Calu3 (cell line): ENCODE data around the gene PPP1R13L. TPM values are rescaled to one million over a fixed set of nuclear protein-coding genes. Genes with fewer than 3 reads are reported as not detected.
"Not testable (repeated sequence)": the region's sequence is repeated elsewhere in the genome, so short reads cannot be mapped to it uniquely, and the experiment has no call there.

ENCODE experiments used
- BruUV-seq: library from RNA; stranded (reverse); fragments of 400-500 nt; replicated peaks from 2 replicates; lab custom pipeline; 2021; lab: Mats Ljungman, UMichigan
- CTCF ChIA-PET: fragments of 300-600 bp; sonication (Branson Sonifier 250); formaldehyde crosslinking; loops from one replicate; lab custom pipeline; 2022; ENCODE audit warnings: antibody characterized with exemption; lab: Charles Lee
- DNase-seq: peaks from one replicate; pipeline ENCODE4 v3.0.0; 2022
- H3K27ac Mint-ChIP-seq: one replicate; pipeline ENCODE4 v1.8.0; 2022; ENCODE audit warnings: mixed read lengths; ENCODE audit not compliant: unreplicated experiment
- H3K27me3 Mint-ChIP-seq: one replicate; pipeline ENCODE4 v1.8.0; 2022; ENCODE audit warnings: mixed read lengths; ENCODE audit not compliant: unreplicated experiment
- H3K36me3 Mint-ChIP-seq: one replicate; pipeline ENCODE4 v1.8.0; 2022; ENCODE audit warnings: mild to moderate bottlenecking, moderate library complexity, mixed read lengths; ENCODE audit not compliant: insufficient read depth, unreplicated experiment
- H3K4me1 Mint-ChIP-seq: one replicate; pipeline ENCODE4 v1.8.0; 2022; ENCODE audit warnings: mild to moderate bottlenecking, low read depth, mixed read lengths; ENCODE audit not compliant: unreplicated experiment
- H3K4me3 Mint-ChIP-seq: one replicate; pipeline ENCODE4 v1.8.0; 2022; ENCODE audit warnings: mild to moderate bottlenecking, low read depth, moderate library complexity, mixed read lengths; ENCODE audit not compliant: unreplicated experiment
- H3K9me3 Mint-ChIP-seq: one replicate; pipeline ENCODE4 v1.8.0; 2022; ENCODE audit warnings: low read depth, mixed read lengths; ENCODE audit not compliant: unreplicated experiment
- intact Hi-C: fragments of 100-400 bp; cut with micrococcal nuclease; formaldehyde crosslinking; loops from one replicate; pipeline ENCODE4 v1.10.0; 2022; ENCODE audit not compliant: unreplicated experiment
- total RNA-seq: library from RNA; stranded (reverse); gene quantifications from 2 replicates; pipeline ENCODE4 v1.2.3, GENCODE V29; 2022
- TF ChIP-seq, protein P1 (sequence below): fragments of 200-600 bp; IDR thresholded peaks from one replicate; pipeline ENCODE4 v1.8.0; 2022; ENCODE audit warnings: antibody characterized with exemption; ENCODE audit not compliant: unreplicated experiment

Gene PPP1R13L
- total RNA-seq, 1 experiment from 2014 or later = 135 TPM

- H3K4me1 Mint-ChIP-seq = peaks cover 16% of the 10 kb centered on the region
- H3K27me3 Mint-ChIP-seq, DNase-seq, BruUV-seq, H3K4me3 Mint-ChIP-seq, H3K9me3 Mint-ChIP-seq, intact Hi-C loops, H3K27ac Mint-ChIP-seq: not testable (repeated sequence)
- H3K36me3 Mint-ChIP-seq = peaks cover 13% of the 10 kb centered on the region
- CTCF ChIA-PET = interaction anchor here (1.4 kb wide), 1 partner anchor 38 kb away, joined by 3 read pairs; the partner anchor contains the start of gene FOSB
These were observed 25.0 kb upstream of the PPP1R13L start for GRCh38 chr19:45429896-45430295.

DNA sequence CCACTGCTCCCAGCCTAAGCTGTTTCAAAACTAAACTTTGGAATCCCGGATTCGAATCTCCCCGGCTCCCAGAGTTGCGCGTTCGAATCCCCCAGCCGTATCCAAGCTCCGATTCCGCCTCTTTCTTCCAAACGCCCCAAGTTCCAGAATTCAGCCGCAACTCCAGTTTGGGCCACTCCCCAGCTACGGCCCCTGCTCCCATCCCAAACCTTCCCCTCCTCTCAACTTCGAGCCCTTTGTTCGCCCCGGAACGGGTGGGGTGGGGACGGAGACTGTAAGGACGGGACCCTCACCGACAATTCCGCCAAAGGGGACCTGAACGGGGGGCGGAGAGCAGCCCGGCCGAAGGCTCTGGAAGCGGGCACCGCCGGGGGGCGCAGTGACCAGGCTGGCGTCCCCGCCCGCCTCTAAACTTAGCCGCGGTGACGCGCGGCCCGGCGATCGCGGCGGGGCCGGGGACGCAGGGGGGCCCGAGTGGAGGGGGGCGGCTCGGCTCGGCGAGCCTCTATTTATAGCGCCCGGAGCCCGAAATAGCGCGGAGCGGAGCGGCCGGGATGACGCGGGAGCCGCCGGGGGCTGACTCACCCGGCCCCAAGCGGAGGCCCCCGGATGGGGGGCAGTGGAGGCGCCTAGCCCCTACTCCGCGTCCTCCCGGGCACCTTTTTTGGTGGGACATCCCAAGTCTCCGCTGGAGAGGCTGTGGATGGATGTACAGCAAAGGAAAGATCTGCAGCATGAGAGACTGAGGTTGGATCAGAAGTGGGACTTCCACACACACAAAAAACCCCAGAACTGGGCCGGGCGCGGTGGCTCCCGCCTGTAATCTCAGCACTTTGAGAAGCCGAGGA lies 23.7 kb upstream of the PPP1R13L start:
- CTCF ChIA-PET = interaction anchor here (1.0 to 1.3 kb wide), 4 partner anchors 11 to 56 kb away, joined by 3 to 12 read pairs (median 6); partner anchors contain the start of gene PPP1R13L
- intact Hi-C loops = no loop called here
- no TSS peak for BruUV-seq
- peaks cover 25% of the 10 kb centered on the region for H3K4me1 Mint-ChIP-seq
- peak overlapping the region; percentile 75 for H3K4me3 Mint-ChIP-seq
- H3K36me3 Mint-ChIP-seq = peaks cover 23% of the 10 kb centered on the region
- no peaks in the 10 kb centered on the region for H3K27me3 Mint-ChIP-seq
- TF ChIP-seq, protein P1, sequence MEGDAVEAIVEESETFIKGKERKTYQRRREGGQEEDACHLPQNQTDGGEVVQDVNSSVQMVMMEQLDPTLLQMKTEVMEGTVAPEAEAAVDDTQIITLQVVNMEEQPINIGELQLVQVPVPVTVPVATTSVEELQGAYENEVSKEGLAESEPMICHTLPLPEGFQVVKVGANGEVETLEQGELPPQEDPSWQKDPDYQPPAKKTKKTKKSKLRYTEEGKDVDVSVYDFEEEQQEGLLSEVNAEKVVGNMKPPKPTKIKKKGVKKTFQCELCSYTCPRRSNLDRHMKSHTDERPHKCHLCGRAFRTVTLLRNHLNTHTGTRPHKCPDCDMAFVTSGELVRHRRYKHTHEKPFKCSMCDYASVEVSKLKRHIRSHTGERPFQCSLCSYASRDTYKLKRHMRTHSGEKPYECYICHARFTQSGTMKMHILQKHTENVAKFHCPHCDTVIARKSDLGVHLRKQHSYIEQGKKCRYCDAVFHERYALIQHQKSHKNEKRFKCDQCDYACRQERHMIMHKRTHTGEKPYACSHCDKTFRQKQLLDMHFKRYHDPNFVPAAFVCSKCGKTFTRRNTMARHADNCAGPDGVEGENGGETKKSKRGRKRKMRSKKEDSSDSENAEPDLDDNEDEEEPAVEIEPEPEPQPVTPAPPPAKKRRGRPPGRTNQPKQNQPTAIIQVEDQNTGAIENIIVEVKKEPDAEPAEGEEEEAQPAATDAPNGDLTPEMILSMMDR = peak; percentile 69
- H3K9me3 Mint-ChIP-seq = no peaks in the 10 kb centered on the region
- H3K27ac Mint-ChIP-seq = peak overlapping the region; percentile 80
- DNase-seq = peak; percentile 58

GRCh38 chr19:45424191-45425058 lies 19.6 kb upstream of the PPP1R13L start:
- TF ChIP-seq, protein P1 = no peak
- no TSS peak for BruUV-seq
- H3K4me3 Mint-ChIP-seq = peak overlapping the region; percentile 77
- intact Hi-C loops = loop anchor here (2.0 kb wide), 1 partner anchor 20 kb away; the partner anchor contains the start of gene PPP1R13L
- no peaks in the 10 kb centered on the region for H3K27me3 Mint-ChIP-seq
- CTCF ChIA-PET = interaction anchor here (0.7 to 2.1 kb wide), 8 partner anchors 10 to 268 kb away, joined by 3 to 18 read pairs (median 6); partner anchors contain the start of genes PPP1R13L and QPCTL
- H3K27ac Mint-ChIP-seq = peak overlapping the region; percentile 85
- H3K36me3 Mint-ChIP-seq = peaks cover 47% of the 10 kb centered on the region
- peak; percentile 87 for DNase-seq
- peaks cover 41% of the 10 kb centered on the region for H3K4me1 Mint-ChIP-seq
- no peaks in the 10 kb centered on the region for H3K9me3 Mint-ChIP-seq

DNA sequence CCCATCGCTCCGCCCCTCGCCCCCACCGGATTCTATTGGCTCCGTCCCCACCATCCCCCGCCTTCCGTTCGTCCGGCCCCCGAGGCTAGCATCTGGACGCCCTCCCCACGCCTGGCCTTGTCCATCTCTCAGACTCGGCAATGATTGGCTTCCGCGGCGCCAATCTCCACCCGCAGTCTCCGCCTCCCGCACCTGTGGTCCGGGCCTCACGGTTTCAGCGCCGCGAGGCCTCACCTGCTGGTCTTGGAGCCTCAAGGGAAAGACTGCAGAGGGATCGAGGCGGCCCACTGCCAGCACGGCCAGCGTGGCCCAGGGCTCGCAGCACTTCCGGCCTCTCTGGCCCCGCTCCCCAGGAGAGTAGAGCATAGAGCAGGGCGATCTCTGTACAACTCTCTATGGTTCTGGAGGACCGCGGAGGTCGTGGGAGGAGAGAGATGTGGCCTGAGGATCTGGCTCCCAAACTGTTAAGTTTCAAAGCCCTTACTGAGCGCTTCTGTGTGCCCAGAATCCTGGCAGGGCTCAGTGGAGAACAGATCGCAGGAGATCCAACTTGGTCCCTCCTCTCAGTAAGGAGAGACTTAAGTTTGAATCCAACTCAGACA lies 18.8 kb upstream of the PPP1R13L start, which contains the start of gene ERCC1:
Gene ERCC1, minus strand, starts transcription at position 329 of the 602 bp plus-strand sequence. CDS start 543 bp downstream, outside the sequence.
- peaks cover 41% of the 10 kb centered on the region for H3K4me1 Mint-ChIP-seq
- CTCF ChIA-PET = interaction anchor here (0.8 to 2.1 kb wide), 7 partner anchors 16 to 269 kb away, joined by 3 to 18 read pairs (median 7); partner anchors contain the start of genes PPP1R13L and QPCTL

More for the DNA sequence above, 18.8 kb upstream of the PPP1R13L start, which contains the start of gene ERCC1:
- no peaks in the 10 kb centered on the region for H3K9me3 Mint-ChIP-seq
- peak within 1 kb of the TSS; percentile 85 for H3K27ac Mint-ChIP-seq
- H3K27me3 Mint-ChIP-seq = no peaks in the 10 kb centered on the region
- peak within 1 kb of the TSS; percentile 77 for H3K4me3 Mint-ChIP-seq
- H3K36me3 Mint-ChIP-seq = peaks cover 46% of the 10 kb centered on the region
- DNase-seq = peak; percentile 99
- TSS peak; percentile 87 for BruUV-seq
- TF ChIP-seq, protein P1 = no peak
- intact Hi-C loops = loop anchor here (2.0 kb wide), 1 partner anchor 19 kb away; the partner anchor contains the start of gene PPP1R13L
